ENCODE data around the gene TGFB2. TPM values are rescaled to one million over a fixed set of nuclear protein-coding genes. Genes with fewer than 3 reads are reported as not detected.

TGFB2 gene
- 1.2 and 1.4 TPM in 2 replicates for total RNA-seq (2021)
- percentile 40 among the genes with signal in this experiment for Bru-seq, nascent RNA
- BruChase-seq, experiment 1, labeled RNA remaining after a 2-hour chase: percentile 33 among the genes with signal in this experiment
- BruChase-seq, experiment 2, labeled RNA remaining after a 6-hour chase: percentile 35 among the genes with signal in this experiment
- long read RNA-seq: 0 reads

DNA sequence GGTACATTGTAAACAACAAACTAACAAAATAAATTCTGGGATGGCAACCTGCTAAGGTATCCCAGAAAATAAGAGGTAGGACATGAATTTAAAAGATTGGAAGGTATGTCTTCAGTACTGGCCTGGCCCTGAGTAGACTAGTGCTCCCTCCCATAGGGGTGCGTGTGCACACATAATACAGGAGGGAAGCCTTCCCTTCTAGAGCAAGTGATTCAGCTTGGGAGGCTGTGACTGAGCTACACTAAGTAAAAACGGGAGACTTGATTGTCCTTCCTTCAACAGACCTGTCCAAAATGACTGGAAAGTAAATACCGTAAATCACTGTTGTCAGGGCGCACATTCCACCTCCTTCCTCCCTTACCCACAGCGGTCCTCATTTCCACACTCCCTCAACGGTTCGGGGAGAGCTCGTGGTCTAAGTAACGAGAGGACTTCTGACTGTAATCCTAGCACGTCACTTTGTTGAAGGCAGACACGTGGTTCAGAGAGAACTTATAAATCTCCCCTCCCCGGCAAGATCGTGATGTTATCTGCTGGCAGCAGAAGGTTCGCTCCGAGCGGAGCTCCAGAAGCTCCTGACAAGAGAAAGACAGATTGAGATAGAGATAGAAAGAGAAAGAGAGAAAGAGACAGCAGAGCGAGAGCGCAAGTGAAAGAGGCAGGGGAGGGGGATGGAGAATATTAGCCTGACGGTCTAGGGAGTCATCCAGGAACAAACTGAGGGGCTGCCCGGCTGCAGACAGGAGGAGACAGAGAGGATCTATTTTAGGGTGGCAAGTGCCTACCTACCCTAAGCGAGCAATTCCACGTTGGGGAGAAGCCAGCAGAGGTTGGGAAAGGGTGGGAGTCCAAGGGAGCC lies at the start of gene TGFB2:
TGFB2 (plus strand) TSS at position 523 of the 859 bp plus-strand sequence. CDS start 1,366 bp downstream, outside the sequence.
- H3K4me1 ChIP-seq (ENCODE audit: insufficient read depth, low read length, poor library complexity, severe bottlenecking): peaks cover 27% of the 10 kb centered on the region
- H3K36me3 ChIP-seq (ENCODE audit: insufficient read depth, low read length, poor library complexity, severe bottlenecking): no peaks in the 10 kb centered on the region
- H3K27ac ChIP-seq (ENCODE audit: low read depth, low read length, poor library complexity, severe bottlenecking): no peak within 1 kb of the TSS
- peak within 1 kb of the TSS; percentile 57 for H3K4me3 ChIP-seq (ENCODE audit: low read depth, low read length, poor library complexity, severe bottlenecking)
- CTCF ChIA-PET: interaction anchor here (0.7 kb wide), 1 partner anchor 17 kb away, joined by 3 read pairs; no protein-coding TSS in a partner anchor
- H3K9me3 ChIP-seq (ENCODE audit: low read depth, low read length, poor library complexity, severe bottlenecking): no peaks in the 10 kb centered on the region
- peak; percentile 56 for DNase-seq (ENCODE audit: low spot score)
- TF ChIP-seq EZH2 (IDR thresholded peaks at IDR 0.05; ENCODE audit: borderline replicate concordance, low read depth, low read length, poor library complexity, severe bottlenecking): no peak
- TF ChIP-seq, protein P1, sequence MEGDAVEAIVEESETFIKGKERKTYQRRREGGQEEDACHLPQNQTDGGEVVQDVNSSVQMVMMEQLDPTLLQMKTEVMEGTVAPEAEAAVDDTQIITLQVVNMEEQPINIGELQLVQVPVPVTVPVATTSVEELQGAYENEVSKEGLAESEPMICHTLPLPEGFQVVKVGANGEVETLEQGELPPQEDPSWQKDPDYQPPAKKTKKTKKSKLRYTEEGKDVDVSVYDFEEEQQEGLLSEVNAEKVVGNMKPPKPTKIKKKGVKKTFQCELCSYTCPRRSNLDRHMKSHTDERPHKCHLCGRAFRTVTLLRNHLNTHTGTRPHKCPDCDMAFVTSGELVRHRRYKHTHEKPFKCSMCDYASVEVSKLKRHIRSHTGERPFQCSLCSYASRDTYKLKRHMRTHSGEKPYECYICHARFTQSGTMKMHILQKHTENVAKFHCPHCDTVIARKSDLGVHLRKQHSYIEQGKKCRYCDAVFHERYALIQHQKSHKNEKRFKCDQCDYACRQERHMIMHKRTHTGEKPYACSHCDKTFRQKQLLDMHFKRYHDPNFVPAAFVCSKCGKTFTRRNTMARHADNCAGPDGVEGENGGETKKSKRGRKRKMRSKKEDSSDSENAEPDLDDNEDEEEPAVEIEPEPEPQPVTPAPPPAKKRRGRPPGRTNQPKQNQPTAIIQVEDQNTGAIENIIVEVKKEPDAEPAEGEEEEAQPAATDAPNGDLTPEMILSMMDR (conservative IDR thresholded peaks at IDR 0.05; ENCODE audit: low read depth, low read length): 0 out of 2 replicates have a peak, but pooled peaks have one; percentile 19
- BruUV-seq (replicated peaks): no TSS peak
- H3K27me3 ChIP-seq (replicated peaks; ENCODE audit: insufficient read depth, low read depth, low read length, poor library complexity): peaks cover 6% of the 10 kb centered on the region
- intact Hi-C loops (cut with micrococcal nuclease; ENCODE audit: unreplicated experiment): loop anchor here (5.0 to 10.0 kb wide), 7 partner anchors 177 to 1220 kb away; no protein-coding TSS in a partner anchor
- POLR2A ChIA-PET (ENCODE audit: low non-redundant PET): no interaction called here

DNA sequence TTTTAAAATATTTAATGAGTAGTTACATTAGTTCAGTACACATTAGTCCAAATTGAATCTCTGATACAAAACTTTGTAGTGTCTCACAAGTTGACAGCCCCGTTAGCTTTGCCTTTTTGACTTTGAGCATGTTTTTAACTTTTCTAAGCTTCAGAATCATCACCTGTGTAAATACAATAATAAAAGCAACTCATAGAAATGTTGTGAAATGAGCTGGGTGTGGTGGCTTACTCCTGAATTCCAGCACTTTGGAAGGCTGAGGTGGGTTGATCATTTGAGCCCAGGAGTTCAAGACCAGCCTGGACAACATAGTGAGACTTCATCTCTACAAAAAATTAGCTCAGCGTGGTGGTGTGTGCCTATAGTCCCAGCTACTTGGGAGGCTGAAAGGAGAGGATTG lies 49.0 kb upstream of the TGFB2 start:
- ChIA-PET POLR2A (ENCODE audit: low non-redundant PET) (no interaction called here), CTCF (no interaction called here)
- TF ChIP-seq EZH2 (IDR thresholded peaks at IDR 0.05; ENCODE audit: borderline replicate concordance, low read depth, low read length, poor library complexity, severe bottlenecking): no peak
- TF ChIP-seq, protein P1 (conservative IDR thresholded peaks at IDR 0.05; ENCODE audit: low read depth, low read length): no peak
- Histone ChIP-seq H3K27me3 (replicated peaks; ENCODE audit: insufficient read depth, low read depth, low read length, poor library complexity) (no peaks in the 10 kb centered on the region), H3K36me3 (ENCODE audit: insufficient read depth, low read length, poor library complexity, severe bottlenecking) (no peaks in the 10 kb centered on the region), H3K4me1 (ENCODE audit: insufficient read depth, low read length, poor library complexity, severe bottlenecking) (no peaks in the 10 kb centered on the region), H3K27ac (ENCODE audit: low read depth, low read length, poor library complexity, severe bottlenecking) (no peak overlapping the region), H3K9me3 (ENCODE audit: low read depth, low read length, poor library complexity, severe bottlenecking) (no peaks in the 10 kb centered on the region), H3K4me3 (ENCODE audit: low read depth, low read length, poor library complexity, severe bottlenecking) (no peak overlapping the region)
- BruUV-seq (replicated peaks): no TSS peak
- intact Hi-C loops (cut with micrococcal nuclease; ENCODE audit: unreplicated experiment): no loop called here
- DNase-seq (ENCODE audit: low spot score): no peak

DNA sequence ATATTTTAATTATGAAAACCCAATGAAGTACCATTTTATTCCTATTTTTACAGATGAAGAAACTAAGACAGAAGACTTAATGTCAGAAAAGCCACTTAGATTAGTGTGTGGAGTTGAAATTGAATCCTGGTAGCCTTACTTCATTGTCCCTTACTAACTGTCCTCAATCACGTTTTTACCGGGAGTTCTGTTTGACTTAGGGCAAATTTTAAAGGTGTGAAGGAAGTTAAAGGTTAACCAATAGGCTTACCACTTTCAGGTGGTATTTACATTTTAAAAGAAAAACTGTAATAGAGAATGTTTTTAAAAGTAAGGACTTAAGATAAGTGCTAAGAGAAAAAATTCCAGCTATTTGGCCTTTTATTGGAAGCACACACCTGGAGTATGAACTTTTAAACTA lies 47.7 kb upstream of the TGFB2 start:
- Histone ChIP-seq H3K4me1 (ENCODE audit: insufficient read depth, low read length, poor library complexity, severe bottlenecking) (no peaks in the 10 kb centered on the region), H3K27ac (ENCODE audit: low read depth, low read length, poor library complexity, severe bottlenecking) (no peak overlapping the region), H3K4me3 (ENCODE audit: low read depth, low read length, poor library complexity, severe bottlenecking) (no peak overlapping the region), H3K9me3 (ENCODE audit: low read depth, low read length, poor library complexity, severe bottlenecking) (no peaks in the 10 kb centered on the region), H3K27me3 (replicated peaks; ENCODE audit: insufficient read depth, low read depth, low read length, poor library complexity) (no peaks in the 10 kb centered on the region), H3K36me3 (ENCODE audit: insufficient read depth, low read length, poor library complexity, severe bottlenecking) (no peaks in the 10 kb centered on the region)
- intact Hi-C loops (cut with micrococcal nuclease; ENCODE audit: unreplicated experiment): no loop called here
- CTCF ChIA-PET: no interaction called here
- POLR2A ChIA-PET (ENCODE audit: low non-redundant PET): no interaction called here
- BruUV-seq (replicated peaks): no TSS peak
- no peak for DNase-seq (ENCODE audit: low spot score)
- TF ChIP-seq, protein P1 (conservative IDR thresholded peaks at IDR 0.05; ENCODE audit: low read depth, low read length): no peak
- TF ChIP-seq EZH2 (IDR thresholded peaks at IDR 0.05; ENCODE audit: borderline replicate concordance, low read depth, low read length, poor library complexity, severe bottlenecking): no peak

All from A673 (cell line).